Neural cell (in vitro differentiated cells): Measurements from ENCODE around the gene USP36. TPM values are rescaled to one million over a fixed set of nuclear protein-coding genes. Genes with fewer than 3 reads are reported as not detected.
"Not testable (repeated sequence)": the region's sequence is repeated elsewhere in the genome, so short reads cannot be mapped to it uniquely, and the experiment has no call there.

Experiments
- H2AFZ ChIP-seq: fragments of 200-600, 300-800 bp; sonication (generic), shearing (Covaris generic); 2 replicates; pipeline ENCODE4 v1.6.0; 2014; ENCODE audit warnings: low read depth, mild to moderate bottlenecking, antibody characterized with exemption, low read length, moderate library complexity
- H3F3A ChIP-seq: fragments of 200-600 bp; shearing (Covaris generic); 2 replicates; pipeline ENCODE4 v1.6.1; 2016; ENCODE audit warnings: mild to moderate bottlenecking, moderate library complexity, mixed read lengths, antibody characterized with exemption, low read length; ENCODE audit not compliant: insufficient read depth, poor library complexity, severe bottlenecking
- H3K27ac ChIP-seq: fragments of 200-600, 300-800 bp; sonication (generic), shearing (Covaris generic); 2 replicates; pipeline ENCODE4 v1.5.1; 2014; ENCODE audit warnings: mild to moderate bottlenecking, low read length, moderate library complexity
- H3K27me3 ChIP-seq: fragments of 300-800, 200-600 bp; sonication (generic), shearing (Covaris generic); 2 replicates; pipeline ENCODE4 v1.6.0; 2014; ENCODE audit warnings: mild to moderate bottlenecking, low read depth, low read length, moderate library complexity; ENCODE audit not compliant: insufficient read depth
- H3K36me3 ChIP-seq: fragments of 300-800, 200-600 bp; sonication (generic), shearing (Covaris generic); 2 replicates; pipeline ENCODE4 v1.5.1; 2014; ENCODE audit warnings: mild to moderate bottlenecking, antibody characterized with exemption, low read length, moderate library complexity; ENCODE audit not compliant: insufficient read depth
- H3K4me2 ChIP-seq: fragments of 300-800, 200-600 bp; sonication (generic), shearing (Covaris generic); 2 replicates; pipeline ENCODE4 v1.6.0; 2014; ENCODE audit warnings: mild to moderate bottlenecking, low read length
- H3K4me3 ChIP-seq: fragments of 300-800, 200-600 bp; sonication (generic), shearing (Covaris generic); 2 replicates; pipeline ENCODE4 v1.5.1; 2014; ENCODE audit warnings: mild to moderate bottlenecking, low read length, moderate library complexity
- H3K79me2 ChIP-seq: fragments of 200-600 bp; shearing (Covaris generic); replicated peaks from 2 replicates; pipeline ENCODE4 v1.6.0; 2014; ENCODE audit warnings: mild to moderate bottlenecking, low read length, moderate library complexity; ENCODE audit not compliant: insufficient read depth
- H3K9ac ChIP-seq: fragments of 300-800, 200-600 bp; sonication (generic), shearing (Covaris generic); 2 replicates; pipeline ENCODE4 v1.6.1; 2016; ENCODE audit warnings: mild to moderate bottlenecking, low read length, mixed read lengths
- H3K9me2 ChIP-seq: fragments of 200-600 bp; shearing (Covaris generic); 2 replicates; pipeline ENCODE4 v1.6.1; 2016; ENCODE audit warnings: mild to moderate bottlenecking, low read length, mixed read lengths; ENCODE audit not compliant: insufficient read depth
- H3K9me3 ChIP-seq: fragments of 200-600, 300-800 bp; sonication (generic), shearing (Covaris generic); 2 replicates; pipeline ENCODE4 v1.6.1; 2016; ENCODE audit warnings: mild to moderate bottlenecking, mixed run types, low read length, moderate library complexity, mixed read lengths
- H4K20me1 ChIP-seq: fragments of 200-600 bp; shearing (Covaris generic); 2 replicates; pipeline ENCODE4 v1.6.1; 2016; ENCODE audit warnings: mild to moderate bottlenecking, mixed run types; ENCODE audit not compliant: insufficient read depth
- EP300 ChIP-seq: fragments of 450-650 bp; conservative IDR thresholded peaks from 2 replicates; pipeline ENCODE4 v1.6.1; 2014; ENCODE audit warnings: antibody characterized with exemption, mild to moderate bottlenecking, moderate library complexity; ENCODE audit not compliant: poor library complexity, severe bottlenecking
- EZH2 ChIP-seq: fragments of 200-600, 300-800 bp; shearing (Covaris generic), sonication (generic); IDR thresholded peaks from 2 replicates; pipeline ENCODE4 v1.6.1; 2014; ENCODE audit warnings: antibody characterized with exemption, low read length, borderline replicate concordance, mild to moderate bottlenecking; ENCODE audit not compliant: insufficient read depth, poor library complexity, severe bottlenecking
- MXI1 ChIP-seq: fragments of 450-650 bp; conservative IDR thresholded peaks from 2 replicates; pipeline ENCODE4 v1.6.1; 2014; ENCODE audit warnings: antibody characterized with exemption, mild to moderate bottlenecking; ENCODE audit not compliant: poor library complexity, severe bottlenecking
- POLR2AphosphoS5 ChIP-seq: IDR thresholded peaks from 2 replicates; pipeline ENCODE4 v1.6.1; 2012
- RAD21 ChIP-seq: fragments of 450-650 bp; conservative IDR thresholded peaks from 2 replicates; pipeline ENCODE4 v1.6.1; 2014; ENCODE audit warnings: antibody characterized with exemption, mild to moderate bottlenecking, moderate library complexity
- SMC3 ChIP-seq: fragments of 450-650 bp; conservative IDR thresholded peaks from 2 replicates; pipeline ENCODE4 v1.6.1; 2014; ENCODE audit warnings: antibody characterized with exemption, mild to moderate bottlenecking, moderate library complexity; ENCODE audit not compliant: poor library complexity
- TAF1 ChIP-seq: IDR thresholded peaks from 2 replicates; pipeline ENCODE4 v1.6.1; 2012; ENCODE audit warnings: low read depth
- polyA minus RNA-seq: library from RNA; depleted of rRNA, polyadenylated mRNA; stranded (reverse); fragments of >200 nt; gene quantifications from 2 replicates; pipeline ENCODE4 v1.2.3, GENCODE V29; 2014
- polyA plus RNA-seq: library from polyadenylated mRNA; depleted of rRNA; stranded (reverse); fragments of >200 nt; gene quantifications from 2 replicates; pipeline ENCODE4 v1.2.3, GENCODE V29; 2014
- TF ChIP-seq, protein P1 (sequence below): fragments of 450-650 bp; IDR thresholded peaks from 2 replicates; pipeline ENCODE4 v1.5.1; 2014; ENCODE audit warnings: antibody characterized with exemption, mild to moderate bottlenecking, moderate library complexity; ENCODE audit not compliant: poor library complexity, severe bottlenecking
- TF ChIP-seq, protein P2 (sequence below): IDR thresholded peaks from 2 replicates; pipeline ENCODE4 v1.6.1; 2012; ENCODE audit warnings: borderline replicate concordance

USP36 gene
- polyA plus RNA-seq (12.8 and 14.4 TPM in 2 replicates), polyA minus RNA-seq (17.1 and 22.4 TPM in 2 replicates)

DNA sequence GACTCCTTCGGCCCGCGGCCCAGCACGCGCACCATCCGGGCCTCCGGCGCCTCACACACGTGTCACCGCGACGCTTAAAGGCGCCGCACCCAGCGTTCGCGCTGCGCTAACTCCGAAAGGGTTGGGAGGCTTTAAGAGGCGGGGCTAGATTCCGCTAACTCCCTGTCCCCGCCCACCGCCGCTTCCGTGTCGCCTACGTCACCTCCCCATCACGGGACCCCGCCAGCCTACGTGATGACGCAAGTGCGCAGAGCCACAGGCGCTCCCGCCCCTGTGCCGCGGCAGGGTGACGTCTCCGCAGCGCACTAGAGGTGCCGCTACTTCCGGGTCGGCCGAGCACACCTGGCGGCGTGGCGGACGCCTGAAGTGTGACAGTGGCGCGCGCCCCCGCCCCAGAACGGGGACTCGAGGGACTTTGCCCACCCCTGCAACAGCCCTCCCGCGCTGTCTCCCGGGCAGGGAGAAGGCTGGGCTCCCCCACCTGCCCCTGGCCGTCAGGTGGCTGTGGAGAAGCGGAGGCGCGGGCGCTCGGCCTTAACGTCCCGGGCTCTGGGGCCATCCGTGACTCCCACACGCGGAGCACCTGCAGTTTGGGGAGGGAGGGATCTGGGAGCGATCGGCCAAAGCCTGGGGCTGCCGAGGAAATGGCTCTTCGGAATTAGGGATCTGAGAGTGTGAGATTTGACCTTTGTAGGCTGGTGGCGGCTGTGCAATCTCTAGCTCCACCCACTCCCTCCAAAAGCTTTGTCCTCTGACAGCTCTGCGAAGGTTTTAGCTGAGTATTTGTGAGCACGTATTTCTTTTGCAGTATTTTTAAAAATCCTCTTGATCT lies at the start of gene USP36:
Gene USP36 (minus strand): TSS at position 35 of the 832 bp plus-strand sequence. CDS start 4,451 bp downstream, outside the sequence.
- TF ChIP-seq, protein P1, sequence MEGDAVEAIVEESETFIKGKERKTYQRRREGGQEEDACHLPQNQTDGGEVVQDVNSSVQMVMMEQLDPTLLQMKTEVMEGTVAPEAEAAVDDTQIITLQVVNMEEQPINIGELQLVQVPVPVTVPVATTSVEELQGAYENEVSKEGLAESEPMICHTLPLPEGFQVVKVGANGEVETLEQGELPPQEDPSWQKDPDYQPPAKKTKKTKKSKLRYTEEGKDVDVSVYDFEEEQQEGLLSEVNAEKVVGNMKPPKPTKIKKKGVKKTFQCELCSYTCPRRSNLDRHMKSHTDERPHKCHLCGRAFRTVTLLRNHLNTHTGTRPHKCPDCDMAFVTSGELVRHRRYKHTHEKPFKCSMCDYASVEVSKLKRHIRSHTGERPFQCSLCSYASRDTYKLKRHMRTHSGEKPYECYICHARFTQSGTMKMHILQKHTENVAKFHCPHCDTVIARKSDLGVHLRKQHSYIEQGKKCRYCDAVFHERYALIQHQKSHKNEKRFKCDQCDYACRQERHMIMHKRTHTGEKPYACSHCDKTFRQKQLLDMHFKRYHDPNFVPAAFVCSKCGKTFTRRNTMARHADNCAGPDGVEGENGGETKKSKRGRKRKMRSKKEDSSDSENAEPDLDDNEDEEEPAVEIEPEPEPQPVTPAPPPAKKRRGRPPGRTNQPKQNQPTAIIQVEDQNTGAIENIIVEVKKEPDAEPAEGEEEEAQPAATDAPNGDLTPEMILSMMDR = peak; percentile 53
- TF ChIP-seq, protein P2, sequence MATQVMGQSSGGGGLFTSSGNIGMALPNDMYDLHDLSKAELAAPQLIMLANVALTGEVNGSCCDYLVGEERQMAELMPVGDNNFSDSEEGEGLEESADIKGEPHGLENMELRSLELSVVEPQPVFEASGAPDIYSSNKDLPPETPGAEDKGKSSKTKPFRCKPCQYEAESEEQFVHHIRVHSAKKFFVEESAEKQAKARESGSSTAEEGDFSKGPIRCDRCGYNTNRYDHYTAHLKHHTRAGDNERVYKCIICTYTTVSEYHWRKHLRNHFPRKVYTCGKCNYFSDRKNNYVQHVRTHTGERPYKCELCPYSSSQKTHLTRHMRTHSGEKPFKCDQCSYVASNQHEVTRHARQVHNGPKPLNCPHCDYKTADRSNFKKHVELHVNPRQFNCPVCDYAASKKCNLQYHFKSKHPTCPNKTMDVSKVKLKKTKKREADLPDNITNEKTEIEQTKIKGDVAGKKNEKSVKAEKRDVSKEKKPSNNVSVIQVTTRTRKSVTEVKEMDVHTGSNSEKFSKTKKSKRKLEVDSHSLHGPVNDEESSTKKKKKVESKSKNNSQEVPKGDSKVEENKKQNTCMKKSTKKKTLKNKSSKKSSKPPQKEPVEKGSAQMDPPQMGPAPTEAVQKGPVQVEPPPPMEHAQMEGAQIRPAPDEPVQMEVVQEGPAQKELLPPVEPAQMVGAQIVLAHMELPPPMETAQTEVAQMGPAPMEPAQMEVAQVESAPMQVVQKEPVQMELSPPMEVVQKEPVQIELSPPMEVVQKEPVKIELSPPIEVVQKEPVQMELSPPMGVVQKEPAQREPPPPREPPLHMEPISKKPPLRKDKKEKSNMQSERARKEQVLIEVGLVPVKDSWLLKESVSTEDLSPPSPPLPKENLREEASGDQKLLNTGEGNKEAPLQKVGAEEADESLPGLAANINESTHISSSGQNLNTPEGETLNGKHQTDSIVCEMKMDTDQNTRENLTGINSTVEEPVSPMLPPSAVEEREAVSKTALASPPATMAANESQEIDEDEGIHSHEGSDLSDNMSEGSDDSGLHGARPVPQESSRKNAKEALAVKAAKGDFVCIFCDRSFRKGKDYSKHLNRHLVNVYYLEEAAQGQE = peak; percentile 86
- TF ChIP-seq POLR2AphosphoS5 (peak; percentile 91), TAF1 (peak; percentile 72), RAD21 (peak; percentile 29), MXI1 (peak; percentile 95), SMC3 (peak; percentile 35), EP300 (peak; percentile 80), EZH2 (no peak)
- Histone ChIP-seq H3K9ac (peak within 1 kb of the TSS; percentile 97), H3K27me3 (no peaks in the 10 kb centered on the region), H2AFZ (peak within 1 kb of the TSS; percentile 72), H3K9me2 (no peaks in the 10 kb centered on the region), H4K20me1 (no peaks in the 10 kb centered on the region), H3K4me2 (peak within 1 kb of the TSS; percentile 94), H3F3A (no peaks in the 10 kb centered on the region), H3K9me3 (no peaks in the 10 kb centered on the region), H3K27ac (peak within 1 kb of the TSS; percentile 90), H3K4me3 (peak within 1 kb of the TSS; percentile 89), H3K79me2 (peaks cover 12% of the 10 kb centered on the region), H3K36me3 (no peaks in the 10 kb centered on the region)

- not testable (repeated sequence) for H3K27me3 ChIP-seq, H3K9me3 ChIP-seq, H3K27ac ChIP-seq, H3K36me3 ChIP-seq, H4K20me1 ChIP-seq, H3K4me2 ChIP-seq, H2AFZ ChIP-seq, H3K9me2 ChIP-seq, H3K9ac ChIP-seq, H3K4me3 ChIP-seq, H3F3A ChIP-seq
- peaks cover 36% of the 10 kb centered on the region for H3K79me2 ChIP-seq
These were observed 49.5 kb upstream of the USP36 start for GRCh38 chr17:78890096-78890495.
